Measurements from ENCODE around the gene SYT2. TPM values are rescaled to one million over a fixed set of nuclear protein-coding genes. Genes with fewer than 3 reads are reported as not detected.
"Not testable (repeated sequence)": the region's sequence is repeated elsewhere in the genome, so short reads cannot be mapped to it uniquely, and the experiment has no call there.

The SYT2 gene
- total and polyA plus RNA-seq, 4 donors, result 0.01 to 0.23 (median 0.03) TPM

DNA sequence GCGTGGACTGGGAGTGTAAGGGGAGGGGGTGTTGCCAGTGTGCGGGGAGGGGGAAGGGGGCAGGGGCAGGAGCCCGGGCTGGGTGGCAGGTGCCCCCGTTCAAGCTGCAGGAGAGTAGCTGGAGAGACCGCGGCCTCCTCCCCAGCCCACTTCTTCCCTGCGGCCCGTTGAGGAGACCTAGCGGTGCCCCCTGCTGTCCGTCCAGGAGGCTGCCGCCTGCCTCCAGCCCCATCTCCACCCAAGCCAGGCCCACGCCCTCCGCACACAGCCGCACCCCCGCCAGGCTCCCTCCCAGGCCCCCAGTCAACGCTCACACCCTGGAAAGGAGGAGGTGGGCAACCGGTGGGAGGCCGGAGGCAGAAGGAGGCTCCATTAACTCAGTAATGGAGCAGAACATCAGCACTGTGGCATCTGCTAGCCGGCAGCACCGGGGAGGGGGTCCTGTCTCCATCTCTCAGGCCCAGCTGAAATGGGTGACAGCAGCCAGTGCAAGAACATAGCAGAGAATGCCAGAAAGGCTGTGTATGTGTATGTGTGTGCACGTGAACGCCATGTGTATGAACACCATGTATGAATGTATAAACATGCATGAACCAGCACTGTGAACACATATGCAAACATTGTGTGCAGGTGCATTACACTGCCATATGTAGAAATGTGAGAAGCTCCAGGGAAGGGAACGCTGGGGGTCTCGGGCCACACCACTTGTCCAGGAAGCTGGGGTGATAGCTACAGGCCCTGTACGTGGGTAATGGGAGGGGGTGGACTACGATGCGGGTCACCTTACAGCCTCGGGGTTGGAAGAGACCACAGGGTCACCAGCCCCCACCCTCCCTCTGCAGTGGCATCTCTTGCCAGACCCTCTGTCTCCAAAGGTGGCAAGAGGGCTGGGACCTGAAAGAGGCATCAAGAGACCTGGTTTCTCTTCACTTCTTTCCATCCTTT, 84.6 kb downstream of the SYT2 start:
- Histone ChIP-seq H3K27me3 (ENCODE audit: control insufficient read depth in 3 of 3, insufficient read depth in 3 of 3, low read length in 2 of 3) (peaks cover 0 to 3% (median 2%) of the 10 kb centered on the region in 3 donors), H3K9me3 (ENCODE audit: control insufficient read depth in 4 of 4, insufficient read depth in 3 of 4, low read length in 3 of 4) (peaks cover 0 to 2% (median 0%) of the 10 kb centered on the region in 4 donors), H3K9ac (ENCODE audit: insufficient read depth in 1 of 2, low read length in 2 of 2) (no peak overlapping the region), H3K4me1 (ENCODE audit: control insufficient read depth in 5 of 5, insufficient read depth in 5 of 5, low read length in 5 of 5) (peaks cover 0 to 7% (median 2%) of the 10 kb centered on the region in 5 donors), H3K27ac (ENCODE audit: low read depth in 1 of 2, low read length in 1 of 2) (no peak overlapping the region), H3K4me3 (no peak overlapping the region), H3K36me3 (ENCODE audit: control insufficient read depth in 4 of 4, insufficient read depth in 4 of 4, low read length in 4 of 4) (no peaks in the 10 kb centered on the region)
- ATAC-seq (ENCODE audit: insufficient read depth, low FRiP score) (peak; percentile 12), DNase-seq (peak; percentile 54 to 72 (median 66))
- 35 to 38% methylated on average over 28 of the region's 28 CpGs for WGBS, 2 donors
- TF ChIP-seq, protein P1, sequence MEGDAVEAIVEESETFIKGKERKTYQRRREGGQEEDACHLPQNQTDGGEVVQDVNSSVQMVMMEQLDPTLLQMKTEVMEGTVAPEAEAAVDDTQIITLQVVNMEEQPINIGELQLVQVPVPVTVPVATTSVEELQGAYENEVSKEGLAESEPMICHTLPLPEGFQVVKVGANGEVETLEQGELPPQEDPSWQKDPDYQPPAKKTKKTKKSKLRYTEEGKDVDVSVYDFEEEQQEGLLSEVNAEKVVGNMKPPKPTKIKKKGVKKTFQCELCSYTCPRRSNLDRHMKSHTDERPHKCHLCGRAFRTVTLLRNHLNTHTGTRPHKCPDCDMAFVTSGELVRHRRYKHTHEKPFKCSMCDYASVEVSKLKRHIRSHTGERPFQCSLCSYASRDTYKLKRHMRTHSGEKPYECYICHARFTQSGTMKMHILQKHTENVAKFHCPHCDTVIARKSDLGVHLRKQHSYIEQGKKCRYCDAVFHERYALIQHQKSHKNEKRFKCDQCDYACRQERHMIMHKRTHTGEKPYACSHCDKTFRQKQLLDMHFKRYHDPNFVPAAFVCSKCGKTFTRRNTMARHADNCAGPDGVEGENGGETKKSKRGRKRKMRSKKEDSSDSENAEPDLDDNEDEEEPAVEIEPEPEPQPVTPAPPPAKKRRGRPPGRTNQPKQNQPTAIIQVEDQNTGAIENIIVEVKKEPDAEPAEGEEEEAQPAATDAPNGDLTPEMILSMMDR (IDR thresholded peaks at IDR 0.05; ENCODE audit: control extremely low read depth, extremely low read depth), result peak; percentile 36

DNA sequence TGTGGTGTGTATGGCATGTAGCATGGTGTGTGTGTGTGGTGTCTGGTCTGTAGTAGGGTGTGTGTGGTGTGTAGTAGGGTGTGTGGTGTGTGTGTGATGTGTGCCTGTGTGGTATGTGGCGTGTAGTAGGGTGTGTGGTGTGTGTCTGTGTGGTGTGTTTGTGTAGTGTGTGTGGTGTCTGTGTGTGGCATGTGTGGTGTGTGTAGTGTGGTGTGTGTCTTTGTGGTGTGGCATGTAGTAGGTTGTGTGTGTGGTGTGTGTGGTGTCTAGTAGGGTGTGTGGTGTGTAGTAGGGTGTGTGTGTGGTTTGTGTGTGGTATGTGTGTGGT, 85.5 kb downstream of the SYT2 start:
- 69 to 90% methylated on average over 1 of the region's 1 CpG for WGBS, 2 donors
- no peak overlapping the region for H3K4me3 ChIP-seq
- no peak overlapping the region for H3K27ac ChIP-seq (ENCODE audit: low read depth in 1 of 2, low read length in 1 of 2)
- peaks cover 0 to 3% (median 0%) of the 10 kb centered on the region in 3 donors for H3K27me3 ChIP-seq (ENCODE audit: control insufficient read depth in 3 of 3, insufficient read depth in 3 of 3, low read length in 2 of 3)
- H3K36me3 ChIP-seq (ENCODE audit: control insufficient read depth in 4 of 4, insufficient read depth in 4 of 4, low read length in 4 of 4), result no peaks in the 10 kb centered on the region
- no peaks in the 10 kb centered on the region for H3K9me3 ChIP-seq (ENCODE audit: control insufficient read depth in 4 of 4, insufficient read depth in 3 of 4, low read length in 3 of 4)
- DNase-seq, result no peak
- ATAC-seq (ENCODE audit: insufficient read depth, low FRiP score), result no peak
- peaks cover 0 to 7% (median 2%) of the 10 kb centered on the region in 5 donors for H3K4me1 ChIP-seq (ENCODE audit: control insufficient read depth in 5 of 5, insufficient read depth in 5 of 5, low read length in 5 of 5)
- TF ChIP-seq, protein P1 (IDR thresholded peaks at IDR 0.05; ENCODE audit: control extremely low read depth, extremely low read depth), result no peak
- no peak overlapping the region for H3K9ac ChIP-seq (ENCODE audit: insufficient read depth in 1 of 2, low read length in 2 of 2)

DNA sequence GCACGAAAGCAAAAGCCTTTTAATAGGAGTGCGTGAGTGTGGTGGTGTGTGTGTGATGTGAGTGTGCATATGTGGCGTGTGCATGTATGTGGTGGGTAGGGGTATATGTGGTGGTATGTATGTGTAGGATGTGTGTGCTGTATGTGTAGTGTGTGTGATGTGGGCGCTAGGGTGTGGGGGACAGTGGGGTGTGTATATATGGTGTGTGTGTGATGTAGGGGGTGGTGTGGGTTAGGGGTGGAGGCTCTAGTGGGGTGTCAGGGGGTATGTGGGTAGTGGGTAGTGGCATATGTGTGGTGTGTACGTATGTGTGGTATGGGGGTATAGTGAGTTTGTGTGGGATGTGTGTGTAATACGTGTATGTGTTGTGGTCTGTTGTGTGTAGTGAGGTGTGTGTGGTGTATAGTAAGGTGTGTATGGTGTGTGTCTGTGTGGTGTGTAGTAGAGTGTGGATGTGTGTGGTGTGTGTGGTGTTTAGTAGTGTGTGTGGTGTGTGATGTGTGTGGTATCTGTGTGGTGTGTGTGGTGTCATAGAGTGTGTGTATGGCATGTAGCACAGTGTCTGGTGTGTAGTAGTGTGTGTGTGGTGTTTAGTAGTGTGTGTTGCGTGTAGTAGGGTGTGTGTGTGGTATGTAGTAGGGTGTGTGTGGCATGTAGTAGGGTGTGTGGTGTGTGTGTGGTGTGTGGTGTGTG, 86.0 kb downstream of the SYT2 start:
- ATAC-seq (ENCODE audit: insufficient read depth, low FRiP score) (no peak), DNase-seq (no peak)
- no peak overlapping the region for H3K4me3 ChIP-seq
- H3K4me1 ChIP-seq (ENCODE audit: control insufficient read depth in 5 of 5, insufficient read depth in 5 of 5, low read length in 5 of 5), result peaks cover 0 to 7% (median 2%) of the 10 kb centered on the region in 5 donors
- no peak overlapping the region for H3K9ac ChIP-seq (ENCODE audit: insufficient read depth in 1 of 2, low read length in 2 of 2)
- no peaks in the 10 kb centered on the region for H3K9me3 ChIP-seq (ENCODE audit: control insufficient read depth in 4 of 4, insufficient read depth in 3 of 4, low read length in 3 of 4)
- WGBS, 2 donors, result 92% methylated on average over 7 of the region's 7 CpGs
- H3K36me3 ChIP-seq (ENCODE audit: control insufficient read depth in 4 of 4, insufficient read depth in 4 of 4, low read length in 4 of 4), result no peaks in the 10 kb centered on the region
- peaks cover 0 to 3% (median 0%) of the 10 kb centered on the region in 3 donors for H3K27me3 ChIP-seq (ENCODE audit: control insufficient read depth in 3 of 3, insufficient read depth in 3 of 3, low read length in 2 of 3)
- H3K27ac ChIP-seq (ENCODE audit: low read depth in 1 of 2, low read length in 1 of 2), result no peak overlapping the region
- TF ChIP-seq, protein P1 (IDR thresholded peaks at IDR 0.05; ENCODE audit: control extremely low read depth, extremely low read depth), result no peak

DNA sequence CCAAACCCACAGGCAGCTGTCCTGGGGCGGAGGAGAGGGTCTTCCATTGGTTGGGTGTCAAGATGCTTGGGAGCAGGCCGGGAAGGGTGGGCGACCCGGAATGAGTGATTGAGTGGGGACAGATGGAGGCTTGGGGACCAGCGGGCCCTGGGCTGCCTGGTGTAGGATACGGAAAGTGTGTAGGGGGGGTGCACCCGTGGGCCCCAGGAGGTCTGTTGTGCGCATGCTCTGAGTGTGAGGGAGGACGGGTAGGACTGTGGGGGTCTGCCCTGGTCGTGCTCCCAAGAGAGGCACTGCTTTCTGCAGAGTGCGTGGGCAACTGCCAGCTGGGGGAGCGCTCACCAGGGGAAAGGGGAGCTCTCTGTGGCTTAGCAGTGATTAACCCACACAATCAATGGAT, 86.8 kb downstream of the SYT2 start:
- WGBS, 2 donors, result 73 to 86% methylated on average over 12 of the region's 12 CpGs

More for the DNA sequence above, 86.8 kb downstream of the SYT2 start:
- H3K4me3 ChIP-seq; H3K9ac ChIP-seq (ENCODE audit: insufficient read depth in 1 of 2, low read length in 2 of 2); H3K9me3 ChIP-seq (ENCODE audit: control insufficient read depth in 4 of 4, insufficient read depth in 3 of 4, low read length in 3 of 4); DNase-seq; H3K27ac ChIP-seq (ENCODE audit: low read depth in 1 of 2, low read length in 1 of 2); H3K27me3 ChIP-seq (ENCODE audit: control insufficient read depth in 3 of 3, insufficient read depth in 3 of 3, low read length in 2 of 3); H3K36me3 ChIP-seq (ENCODE audit: control insufficient read depth in 4 of 4, insufficient read depth in 4 of 4, low read length in 4 of 4); ATAC-seq (ENCODE audit: insufficient read depth, low FRiP score): not testable (repeated sequence)
- peaks cover 0 to 15% (median 2%) of the 10 kb centered on the region in 5 donors for H3K4me1 ChIP-seq (ENCODE audit: control insufficient read depth in 5 of 5, insufficient read depth in 5 of 5, low read length in 5 of 5)

Data from lung (tissue), 12 donors.